Neural progenitor cell (in vitro differentiated cells): ENCODE measurements around the gene HOXB7.

Source experiments
- EZH2 ChIP-seq: fragments of 200-600 bp; sonication (generic); IDR thresholded peaks from 2 replicates; pipeline ENCODE4 v1.6.1; 2017; ENCODE audit warnings: antibody characterized with exemption, mild to moderate bottlenecking, moderate library complexity
- EZH2phosphoT487 ChIP-seq: fragments of 200-600 bp; sonication (generic); IDR thresholded peaks from 2 replicates; pipeline ENCODE4 v1.6.1; 2017; ENCODE audit warnings: antibody characterized with exemption
- TF ChIP-seq, protein P1 (sequence below): fragments of 200-600 bp; sonication (generic); IDR thresholded peaks from 2 replicates; pipeline ENCODE4 v1.5.1; 2017; ENCODE audit warnings: antibody characterized with exemption, mild to moderate bottlenecking

DNA sequence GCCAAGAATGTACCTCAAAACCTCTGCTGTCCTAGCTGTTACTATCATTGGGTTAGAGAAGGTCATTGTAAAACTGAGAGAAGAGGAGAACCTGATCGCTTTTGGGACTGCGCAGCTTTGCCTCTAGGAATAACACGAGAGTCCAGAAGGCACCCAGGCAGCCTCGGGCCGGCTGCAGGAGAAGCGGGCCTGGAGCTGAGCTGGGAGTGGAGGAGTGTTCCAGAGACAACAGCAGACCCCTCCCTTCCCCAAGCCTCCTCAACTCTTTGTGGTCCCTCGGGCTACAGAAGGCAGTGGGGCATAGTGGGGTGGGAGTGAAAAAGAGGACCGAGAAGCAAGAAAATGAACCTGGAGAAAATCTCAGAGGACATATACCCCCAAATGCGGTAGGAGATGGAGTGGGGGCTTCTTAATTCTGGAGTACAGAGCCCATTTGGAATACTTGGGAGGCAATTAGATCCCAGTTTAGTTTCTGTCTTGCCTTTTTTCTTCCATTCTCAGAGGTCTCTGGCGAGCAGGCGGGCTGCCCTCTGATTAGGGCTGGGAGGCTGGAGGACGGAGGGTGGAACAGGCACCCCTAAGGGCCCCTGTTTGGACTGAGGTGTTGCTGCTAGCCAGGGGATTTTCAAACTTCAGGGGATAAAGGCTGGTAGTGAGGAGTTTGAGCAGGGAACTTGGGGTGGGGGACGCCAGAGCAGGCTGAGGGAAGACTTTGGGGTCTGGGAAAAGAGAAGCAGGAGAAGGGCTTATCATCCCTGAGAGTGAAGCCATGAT is 52.6 kb downstream of the HOXB7 start:
- TF ChIP-seq, protein P1, sequence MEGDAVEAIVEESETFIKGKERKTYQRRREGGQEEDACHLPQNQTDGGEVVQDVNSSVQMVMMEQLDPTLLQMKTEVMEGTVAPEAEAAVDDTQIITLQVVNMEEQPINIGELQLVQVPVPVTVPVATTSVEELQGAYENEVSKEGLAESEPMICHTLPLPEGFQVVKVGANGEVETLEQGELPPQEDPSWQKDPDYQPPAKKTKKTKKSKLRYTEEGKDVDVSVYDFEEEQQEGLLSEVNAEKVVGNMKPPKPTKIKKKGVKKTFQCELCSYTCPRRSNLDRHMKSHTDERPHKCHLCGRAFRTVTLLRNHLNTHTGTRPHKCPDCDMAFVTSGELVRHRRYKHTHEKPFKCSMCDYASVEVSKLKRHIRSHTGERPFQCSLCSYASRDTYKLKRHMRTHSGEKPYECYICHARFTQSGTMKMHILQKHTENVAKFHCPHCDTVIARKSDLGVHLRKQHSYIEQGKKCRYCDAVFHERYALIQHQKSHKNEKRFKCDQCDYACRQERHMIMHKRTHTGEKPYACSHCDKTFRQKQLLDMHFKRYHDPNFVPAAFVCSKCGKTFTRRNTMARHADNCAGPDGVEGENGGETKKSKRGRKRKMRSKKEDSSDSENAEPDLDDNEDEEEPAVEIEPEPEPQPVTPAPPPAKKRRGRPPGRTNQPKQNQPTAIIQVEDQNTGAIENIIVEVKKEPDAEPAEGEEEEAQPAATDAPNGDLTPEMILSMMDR: no peak
- TF ChIP-seq EZH2: peak; percentile 41
- TF ChIP-seq EZH2phosphoT487: peak; percentile 39
